Calu3 (cell line): Measurements from ENCODE around the gene HEBP2. TPM values are rescaled to one million over a fixed set of nuclear protein-coding genes. Genes with fewer than 3 reads are reported as not detected.

Experiments used
- BruUV-seq: library from RNA; stranded (reverse); fragments of 400-500 nt; replicated peaks from 2 replicates; lab custom pipeline; 2021; lab: Mats Ljungman, UMichigan
- CTCF ChIA-PET: fragments of 300-600 bp; sonication (Branson Sonifier 250); formaldehyde crosslinking; loops from one replicate; lab custom pipeline; 2022; ENCODE audit warnings: antibody characterized with exemption; lab: Charles Lee
- DNase-seq: peaks from one replicate; pipeline ENCODE4 v3.0.0; 2022
- H3K27ac Mint-ChIP-seq: one replicate; pipeline ENCODE4 v1.8.0; 2022; ENCODE audit warnings: mixed read lengths; ENCODE audit not compliant: unreplicated experiment
- H3K27me3 Mint-ChIP-seq: one replicate; pipeline ENCODE4 v1.8.0; 2022; ENCODE audit warnings: mixed read lengths; ENCODE audit not compliant: unreplicated experiment
- H3K36me3 Mint-ChIP-seq: one replicate; pipeline ENCODE4 v1.8.0; 2022; ENCODE audit warnings: mild to moderate bottlenecking, moderate library complexity, mixed read lengths; ENCODE audit not compliant: insufficient read depth, unreplicated experiment
- H3K4me1 Mint-ChIP-seq: one replicate; pipeline ENCODE4 v1.8.0; 2022; ENCODE audit warnings: mild to moderate bottlenecking, low read depth, mixed read lengths; ENCODE audit not compliant: unreplicated experiment
- H3K4me3 Mint-ChIP-seq: one replicate; pipeline ENCODE4 v1.8.0; 2022; ENCODE audit warnings: mild to moderate bottlenecking, low read depth, moderate library complexity, mixed read lengths; ENCODE audit not compliant: unreplicated experiment
- H3K9me3 Mint-ChIP-seq: one replicate; pipeline ENCODE4 v1.8.0; 2022; ENCODE audit warnings: low read depth, mixed read lengths; ENCODE audit not compliant: unreplicated experiment
- intact Hi-C: fragments of 100-400 bp; cut with micrococcal nuclease; formaldehyde crosslinking; loops from one replicate; pipeline ENCODE4 v1.10.0; 2022; ENCODE audit not compliant: unreplicated experiment
- total RNA-seq: library from RNA; stranded (reverse); gene quantifications from 2 replicates; pipeline ENCODE4 v1.2.3, GENCODE V29; 2022
- TF ChIP-seq, protein P1 (sequence below): fragments of 200-600 bp; IDR thresholded peaks from one replicate; pipeline ENCODE4 v1.8.0; 2022; ENCODE audit warnings: antibody characterized with exemption; ENCODE audit not compliant: unreplicated experiment

Gene HEBP2
- total RNA-seq, 1 experiment from 2014 or later, result 33.4 TPM

DNA sequence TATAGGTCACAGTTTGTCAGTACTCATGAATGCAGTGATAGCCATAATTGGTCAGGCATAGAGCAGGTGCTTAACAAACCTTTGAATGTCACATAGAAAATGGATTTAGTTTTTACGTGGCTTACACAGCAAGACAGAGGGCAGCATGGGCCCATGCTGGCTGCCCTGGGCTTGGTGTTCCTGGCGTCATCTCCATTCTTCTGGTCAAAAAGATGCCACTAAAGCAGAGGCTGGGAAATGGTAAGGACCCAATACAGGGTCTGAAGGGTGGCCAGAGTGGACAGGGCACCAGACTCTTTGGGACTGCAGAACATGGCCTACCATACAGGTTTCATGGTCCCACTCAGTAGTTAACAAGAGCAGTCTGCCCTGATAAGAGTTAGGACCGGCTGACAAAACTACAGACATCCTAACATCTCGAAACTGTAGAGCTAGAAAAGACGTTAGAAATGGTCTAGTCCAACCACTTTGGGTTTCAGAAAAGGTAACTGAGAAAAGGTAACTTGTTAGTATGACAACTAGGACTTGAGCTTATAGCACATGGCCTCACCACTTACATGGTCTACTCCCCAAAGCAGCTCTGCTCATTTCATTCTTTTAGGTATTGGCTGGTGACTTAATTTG lies 22.6 kb downstream of the HEBP2 start:
- no peak overlapping the region for H3K27ac Mint-ChIP-seq
- no TSS peak for BruUV-seq
- H3K4me3 Mint-ChIP-seq, result no peak overlapping the region
- no peak for DNase-seq
- peaks cover 31% of the 10 kb centered on the region for H3K36me3 Mint-ChIP-seq
- TF ChIP-seq, protein P1, sequence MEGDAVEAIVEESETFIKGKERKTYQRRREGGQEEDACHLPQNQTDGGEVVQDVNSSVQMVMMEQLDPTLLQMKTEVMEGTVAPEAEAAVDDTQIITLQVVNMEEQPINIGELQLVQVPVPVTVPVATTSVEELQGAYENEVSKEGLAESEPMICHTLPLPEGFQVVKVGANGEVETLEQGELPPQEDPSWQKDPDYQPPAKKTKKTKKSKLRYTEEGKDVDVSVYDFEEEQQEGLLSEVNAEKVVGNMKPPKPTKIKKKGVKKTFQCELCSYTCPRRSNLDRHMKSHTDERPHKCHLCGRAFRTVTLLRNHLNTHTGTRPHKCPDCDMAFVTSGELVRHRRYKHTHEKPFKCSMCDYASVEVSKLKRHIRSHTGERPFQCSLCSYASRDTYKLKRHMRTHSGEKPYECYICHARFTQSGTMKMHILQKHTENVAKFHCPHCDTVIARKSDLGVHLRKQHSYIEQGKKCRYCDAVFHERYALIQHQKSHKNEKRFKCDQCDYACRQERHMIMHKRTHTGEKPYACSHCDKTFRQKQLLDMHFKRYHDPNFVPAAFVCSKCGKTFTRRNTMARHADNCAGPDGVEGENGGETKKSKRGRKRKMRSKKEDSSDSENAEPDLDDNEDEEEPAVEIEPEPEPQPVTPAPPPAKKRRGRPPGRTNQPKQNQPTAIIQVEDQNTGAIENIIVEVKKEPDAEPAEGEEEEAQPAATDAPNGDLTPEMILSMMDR, result no peak
- H3K27me3 Mint-ChIP-seq, result no peaks in the 10 kb centered on the region
- CTCF ChIA-PET, result interaction anchor here (1.0 kb wide), 1 partner anchor 29 kb away, joined by 4 read pairs; no protein-coding TSS in a partner anchor
- no peaks in the 10 kb centered on the region for H3K9me3 Mint-ChIP-seq
- no peaks in the 10 kb centered on the region for H3K4me1 Mint-ChIP-seq
- intact Hi-C loops, result loop anchor here (10.0 kb wide), 2 partner anchors 168 to 348 kb away; partner anchors contain the start of gene CCDC28A

- H3K4me3 Mint-ChIP-seq, result no peak overlapping the region
- TF ChIP-seq, protein P1, result no peak
- no TSS peak for BruUV-seq
- H3K9me3 Mint-ChIP-seq, result no peaks in the 10 kb centered on the region
- no peak overlapping the region for H3K27ac Mint-ChIP-seq
- intact Hi-C loops, result loop anchor here (10.0 kb wide), 2 partner anchors 167 to 347 kb away; partner anchors contain the start of gene CCDC28A
- H3K27me3 Mint-ChIP-seq, result no peaks in the 10 kb centered on the region
- DNase-seq, result no peak
- CTCF ChIA-PET, result interaction anchor here (1.0 kb wide), 1 partner anchor 28 kb away, joined by 4 read pairs; no protein-coding TSS in a partner anchor
- H3K4me1 Mint-ChIP-seq, result no peaks in the 10 kb centered on the region
- H3K36me3 Mint-ChIP-seq, result peaks cover 34% of the 10 kb centered on the region
These were observed 23.7 kb downstream of the HEBP2 start for GRCh38 chr6:138427701-138428100.

DNA sequence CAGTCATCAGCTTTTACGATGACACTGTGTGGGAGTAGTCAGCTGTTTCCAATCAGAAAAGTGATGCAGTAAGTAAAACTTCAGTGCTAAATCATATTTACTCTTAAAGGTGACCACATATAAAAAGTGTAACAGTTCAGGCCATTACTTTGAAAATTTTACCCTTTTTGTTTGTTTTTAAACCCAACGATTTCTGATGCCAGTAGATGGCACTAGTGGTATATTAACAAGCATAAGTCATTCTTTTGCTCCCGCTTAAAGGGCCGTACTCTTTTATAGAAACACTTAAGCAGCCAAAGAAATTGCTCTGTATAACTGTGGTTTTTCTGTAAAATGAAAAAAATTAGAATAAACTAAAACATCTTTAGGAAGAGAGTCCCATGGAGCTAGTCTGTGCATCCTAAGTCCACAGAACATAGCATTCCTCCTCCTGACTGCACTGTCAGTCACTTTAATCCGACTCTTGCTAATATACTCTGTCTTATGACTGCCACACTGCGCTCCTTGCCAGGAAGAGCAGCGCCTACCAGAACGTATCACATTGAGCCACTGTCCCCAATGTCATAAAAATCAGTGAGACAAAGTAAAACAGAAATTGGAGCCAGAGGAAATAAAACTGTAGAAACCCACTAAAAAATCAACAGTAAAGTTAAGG lies 25.0 kb downstream of the HEBP2 start:
- CTCF ChIA-PET, result no interaction called here
- no peak overlapping the region for H3K4me3 Mint-ChIP-seq
- H3K9me3 Mint-ChIP-seq, result no peaks in the 10 kb centered on the region
- TF ChIP-seq, protein P1, result peak; percentile 24
- no peak overlapping the region for H3K27ac Mint-ChIP-seq
- intact Hi-C loops, result loop anchor here (1.0 to 10.0 kb wide), 3 partner anchors 80 to 346 kb away; partner anchors contain the start of gene CCDC28A
- no peaks in the 10 kb centered on the region for H3K4me1 Mint-ChIP-seq
- no TSS peak for BruUV-seq
- no peak for DNase-seq
- no peaks in the 10 kb centered on the region for H3K27me3 Mint-ChIP-seq
- peaks cover 27% of the 10 kb centered on the region for H3K36me3 Mint-ChIP-seq

DNA sequence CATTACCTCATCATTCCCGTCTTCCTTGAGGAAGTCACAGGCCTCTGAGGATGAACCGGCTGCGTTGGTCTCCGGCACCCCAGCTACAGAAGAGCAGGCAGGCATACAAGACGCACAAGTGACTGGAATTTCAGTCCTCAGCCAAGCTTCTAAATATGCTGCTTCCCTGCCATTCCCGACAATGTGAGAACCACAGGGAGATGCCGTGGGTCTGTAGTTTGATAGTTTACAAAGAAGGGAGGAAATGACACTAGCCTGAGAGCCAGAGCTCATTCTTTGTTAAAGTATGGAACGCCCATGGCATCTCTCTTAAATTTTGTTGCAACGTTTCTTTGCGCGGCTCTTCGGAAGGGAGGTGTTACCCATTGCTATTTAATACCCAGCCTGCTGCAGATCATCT lies 25.7 kb downstream of the HEBP2 start:
- no TSS peak for BruUV-seq
- no peaks in the 10 kb centered on the region for H3K9me3 Mint-ChIP-seq
- H3K27ac Mint-ChIP-seq, result no peak overlapping the region
- intact Hi-C loops, result loop anchor here (1.0 to 10.0 kb wide), 3 partner anchors 80 to 345 kb away; partner anchors contain the start of gene CCDC28A
- TF ChIP-seq, protein P1, result no peak
- H3K27me3 Mint-ChIP-seq, result no peaks in the 10 kb centered on the region
- no peaks in the 10 kb centered on the region for H3K4me1 Mint-ChIP-seq
- no peak for DNase-seq
- CTCF ChIA-PET, result interaction anchor here (0.6 to 1.6 kb wide), 3 partner anchors 26 to 91 kb away, joined by 3 to 6 read pairs (median 3); no protein-coding TSS in a partner anchor
- H3K36me3 Mint-ChIP-seq, result peaks cover 21% of the 10 kb centered on the region
- no peak overlapping the region for H3K4me3 Mint-ChIP-seq
